HEK293 (cell line): Measurements from ENCODE around the gene MEI1.

Experiments used
- ATF2 ChIP-seq: fragments of 450-650 bp; formaldehyde crosslinking; IDR thresholded peaks from 2 replicates; pipeline ENCODE4 v1.5.1; 2016; ENCODE audit warnings: missing biosample characterization, missing genetic modification characterization, low read depth
- BCL11A ChIP-seq: fragments of 450-650 bp; formaldehyde crosslinking; IDR thresholded peaks from 2 replicates; pipeline ENCODE4 v1.5.1; 2016; ENCODE audit warnings: low read depth, missing biosample characterization, missing genetic modification characterization
- GLI4 ChIP-seq: fragments of 450-650 bp; formaldehyde crosslinking; IDR thresholded peaks from 2 replicates; pipeline ENCODE4 v1.5.1; 2016; ENCODE audit warnings: missing biosample characterization, missing genetic modification characterization
- GLIS1 ChIP-seq: fragments of 450-650 bp; formaldehyde crosslinking; IDR thresholded peaks from 2 replicates; pipeline ENCODE4 v1.5.1; 2016; ENCODE audit warnings: missing biosample characterization, missing genetic modification characterization
- KLF17 ChIP-seq: fragments of 450-650 bp; formaldehyde crosslinking; IDR thresholded peaks from 2 replicates; pipeline ENCODE4 v1.5.1; 2016; ENCODE audit warnings: missing biosample characterization, missing genetic modification characterization
- SCRT1 ChIP-seq: fragments of 450-650 bp; formaldehyde crosslinking; IDR thresholded peaks from 2 replicates; pipeline ENCODE4 v1.5.1; 2016; ENCODE audit warnings: missing biosample characterization, missing genetic modification characterization, borderline replicate concordance
- SP3 ChIP-seq: fragments of 450-650 bp; formaldehyde crosslinking; IDR thresholded peaks from 2 replicates; pipeline ENCODE4 v1.5.1; 2016; ENCODE audit warnings: missing biosample characterization, missing genetic modification characterization
- TRIM28 ChIP-seq: IDR thresholded peaks from 2 replicates; pipeline ENCODE4 v1.6.1; 2011; ENCODE audit warnings: low read length, control low read depth, borderline replicate concordance
- ZBTB20 ChIP-seq: fragments of 450-650 bp; formaldehyde crosslinking; IDR thresholded peaks from 2 replicates; pipeline ENCODE4 v1.5.1; 2016; ENCODE audit warnings: missing biosample characterization, missing genetic modification characterization
- ZFP3 ChIP-seq: fragments of 450-650 bp; formaldehyde crosslinking; IDR thresholded peaks from 2 replicates; pipeline ENCODE4 v1.5.1; 2016; ENCODE audit warnings: low read depth, missing biosample characterization, missing genetic modification characterization
- ZNF132 ChIP-seq: fragments of 450-650 bp; formaldehyde crosslinking; IDR thresholded peaks from 2 replicates; pipeline ENCODE4 v1.5.1; 2017; ENCODE audit warnings: missing biosample characterization, missing genetic modification characterization, borderline replicate concordance
- ZNF155 ChIP-seq: fragments of 450-650 bp; formaldehyde crosslinking; IDR thresholded peaks from 2 replicates; pipeline ENCODE4 v1.5.1; 2016; ENCODE audit warnings: missing biosample characterization, missing genetic modification characterization
- ZNF16 ChIP-seq: fragments of 450-650 bp; formaldehyde crosslinking; IDR thresholded peaks from 2 replicates; pipeline ENCODE4 v1.5.1; 2016; ENCODE audit warnings: low read depth, missing biosample characterization, missing genetic modification characterization
- ZNF211 ChIP-seq: fragments of 450-650 bp; formaldehyde crosslinking; IDR thresholded peaks from 2 replicates; pipeline ENCODE4 v1.5.1; 2016; ENCODE audit warnings: low read depth, missing biosample characterization, missing genetic modification characterization
- ZNF221 ChIP-seq: fragments of 450-650 bp; formaldehyde crosslinking; IDR thresholded peaks from 2 replicates; pipeline ENCODE4 v1.5.1; 2017; ENCODE audit warnings: missing biosample characterization, missing genetic modification characterization, borderline replicate concordance
- ZNF324 ChIP-seq: fragments of 450-650 bp; formaldehyde crosslinking; IDR thresholded peaks from 2 replicates; pipeline ENCODE4 v1.5.1; 2016; ENCODE audit warnings: missing biosample characterization, missing genetic modification characterization
- ZNF37A ChIP-seq: fragments of 450-650 bp; IDR thresholded peaks from 2 replicates; pipeline ENCODE4 v1.5.1; 2018; ENCODE audit warnings: missing biosample characterization, missing genetic modification characterization
- ZNF394 ChIP-seq: fragments of 450-650 bp; formaldehyde crosslinking; IDR thresholded peaks from 2 replicates; pipeline ENCODE4 v1.5.1; 2016; ENCODE audit warnings: missing biosample characterization, missing genetic modification characterization, mild to moderate bottlenecking, moderate library complexity, borderline replicate concordance
- ZNF398 ChIP-seq: fragments of 450-650 bp; formaldehyde crosslinking; IDR thresholded peaks from 2 replicates; pipeline ENCODE4 v1.5.1; 2017; ENCODE audit warnings: missing biosample characterization, missing genetic modification characterization
- ZNF404 ChIP-seq: fragments of 450-650 bp; formaldehyde crosslinking; IDR thresholded peaks from 2 replicates; pipeline ENCODE4 v1.5.1; 2017; ENCODE audit warnings: missing biosample characterization, missing genetic modification characterization
- ZNF433 ChIP-seq: fragments of 450-650 bp; formaldehyde crosslinking; IDR thresholded peaks from 2 replicates; pipeline ENCODE4 v1.5.1; 2016; ENCODE audit warnings: missing biosample characterization, missing genetic modification characterization, low read depth
- ZNF449 ChIP-seq: fragments of 450-650 bp; formaldehyde crosslinking; IDR thresholded peaks from 2 replicates; pipeline ENCODE4 v1.5.1; 2017; ENCODE audit warnings: missing biosample characterization, mild to moderate bottlenecking, missing genetic modification characterization, moderate library complexity
- ZNF513 ChIP-seq: fragments of 450-650 bp; IDR thresholded peaks from 2 replicates; pipeline ENCODE4 v1.5.1; 2018; ENCODE audit warnings: missing biosample characterization, missing genetic modification characterization
- ZNF514 ChIP-seq: fragments of 450-650 bp; formaldehyde crosslinking; IDR thresholded peaks from 2 replicates; pipeline ENCODE4 v1.5.1; 2016; ENCODE audit warnings: missing biosample characterization, missing genetic modification characterization
- ZNF530 ChIP-seq: fragments of 450-650 bp; formaldehyde crosslinking; IDR thresholded peaks from 2 replicates; pipeline ENCODE4 v1.5.1; 2016; ENCODE audit warnings: low read depth, missing biosample characterization, missing genetic modification characterization
- ZNF555 ChIP-seq: fragments of 450-650 bp; formaldehyde crosslinking; conservative IDR thresholded peaks from 2 replicates; pipeline ENCODE4 v1.5.1; 2017; ENCODE audit warnings: missing biosample characterization, mild to moderate bottlenecking, missing genetic modification characterization, inconsistent platforms
- ZNF610 ChIP-seq: fragments of 450-650 bp; formaldehyde crosslinking; IDR thresholded peaks from 2 replicates; pipeline ENCODE4 v1.5.1; 2016; ENCODE audit warnings: missing biosample characterization, missing genetic modification characterization, borderline replicate concordance
- ZNF624 ChIP-seq: fragments of 450-650 bp; formaldehyde crosslinking; IDR thresholded peaks from 2 replicates; pipeline ENCODE4 v1.5.1; 2017; ENCODE audit warnings: missing biosample characterization, missing genetic modification characterization
- ZNF626 ChIP-seq: fragments of 450-650 bp; sonication (Bioruptor Pico); formaldehyde crosslinking; IDR thresholded peaks from 2 replicates; pipeline ENCODE4 v1.5.1; 2018; ENCODE audit warnings: missing biosample characterization, missing genetic modification characterization, inconsistent platforms
- ZNF660 ChIP-seq: fragments of 450-650 bp; IDR thresholded peaks from 2 replicates; pipeline ENCODE4 v1.5.1; 2018; ENCODE audit warnings: missing biosample characterization, mild to moderate bottlenecking, missing genetic modification characterization
- ZNF747 ChIP-seq: fragments of 450-650 bp; formaldehyde crosslinking; IDR thresholded peaks from 2 replicates; pipeline ENCODE4 v1.5.1; 2016; ENCODE audit warnings: missing biosample characterization, missing genetic modification characterization
- ZNF785 ChIP-seq: fragments of 450-650 bp; formaldehyde crosslinking; IDR thresholded peaks from 2 replicates; pipeline ENCODE4 v1.5.1; 2016; ENCODE audit warnings: missing biosample characterization, missing genetic modification characterization
- ZNF791 ChIP-seq: fragments of 450-650 bp; formaldehyde crosslinking; IDR thresholded peaks from 2 replicates; pipeline ENCODE4 v1.5.1; 2016; ENCODE audit warnings: missing biosample characterization, missing genetic modification characterization
- ZNF792 ChIP-seq: fragments of 450-650 bp; formaldehyde crosslinking; IDR thresholded peaks from 2 replicates; pipeline ENCODE4 v1.5.1; 2016; ENCODE audit warnings: missing biosample characterization, missing genetic modification characterization

Gene MEI1

GRCh38 chr22:41832553-41833368 is 133.5 kb downstream of the MEI1 start, which contains the start of gene SREBF2 (continued):
- TF ChIP-seq ZNF433 (tag by site-specific recombination): no peak
- TF ChIP-seq ZNF449 (tag by site-specific recombination): no peak
- TF ChIP-seq ZNF747: no peak
- no peak for TF ChIP-seq ZNF16 (tag by site-specific recombination)
- 0 out of 2 replicates have a peak, but pooled peaks have one; percentile 42 for TF ChIP-seq ZNF610
- TF ChIP-seq SCRT1 (tag by site-specific recombination): no peak
- TF ChIP-seq ZNF530 (tag by site-specific recombination): no peak
- peak; percentile 98 for TF ChIP-seq BCL11A (tag by site-specific recombination)
- TF ChIP-seq GLIS1 (tag by site-specific recombination): peak; percentile 93
- peak; percentile 87 for TF ChIP-seq ZBTB20 (tag by site-specific recombination)
- TF ChIP-seq ATF2 (tag by site-specific recombination): peak; percentile 100
- no peak for TF ChIP-seq ZNF221
- TF ChIP-seq ZNF660 (tag by site-specific recombination): peak; percentile 67
- peak; percentile 96 for TF ChIP-seq KLF17 (tag by site-specific recombination)
- peak; percentile 91 for TF ChIP-seq ZNF394 (tag by site-specific recombination)
- TF ChIP-seq GLI4 (tag by site-specific recombination): no peak
- TF ChIP-seq ZNF211: no peak
- TF ChIP-seq ZNF555: no peak
- no peak for TF ChIP-seq ZNF404 (tag by site-specific recombination)
- TF ChIP-seq TRIM28: no peak; the same call in 1 of the 2 replicates
- no peak for TF ChIP-seq ZNF626 (tag by site-specific recombination)
- no peak for TF ChIP-seq ZNF791 (tag by site-specific recombination)
- 0 out of 2 replicates have a peak, but pooled peaks have one; percentile 55 for TF ChIP-seq ZNF785 (tag by site-specific recombination)
- no peak for TF ChIP-seq ZNF155
- no peak for TF ChIP-seq ZNF514 (tag by site-specific recombination)
- TF ChIP-seq ZNF398: peak; percentile 35
- TF ChIP-seq ZNF513 (tag by site-specific recombination): no peak
- no peak for TF ChIP-seq ZNF37A (tag by site-specific recombination)
- TF ChIP-seq SP3 (tag by site-specific recombination): peak; percentile 90
- TF ChIP-seq ZNF792 (tag by site-specific recombination): no peak
- no peak for TF ChIP-seq ZNF624
- no peak for TF ChIP-seq ZFP3 (tag by site-specific recombination)
- no peak for TF ChIP-seq ZNF132 (tag by site-specific recombination)
- peak; percentile 86 for TF ChIP-seq ZNF324
